CD14-positive monocyte (primary cell): ENCODE measurements around the gene FAM89A. TPM values are rescaled to one million over a fixed set of nuclear protein-coding genes. Genes with fewer than 3 reads are reported as not detected.

Experiments used
- DNase-seq, 3 donors: peaks; one replicate each; pipeline ENCODE4 v3.0.0-alpha.2; 2011 to 2022
- H2AFZ ChIP-seq: 2 replicates; pipeline ENCODE4 v1.6.0; 2012; ENCODE audit warnings: mild to moderate bottlenecking, low read depth, low read length, inconsistent platforms; ENCODE audit not compliant: insufficient read depth, poor library complexity, severe bottlenecking
- H3K27ac ChIP-seq, 2 donors: 1 replicate in 1 of 2; 2 replicates in 1 of 2; pipeline ENCODE4 v1.5.1; 2012 to 2013; ENCODE audit warnings: low read length in 2 of 2, control low read depth in 1 of 2, inconsistent platforms in 1 of 2, low read depth in 1 of 2, mild to moderate bottlenecking in 1 of 2
- H3K27me3 ChIP-seq, 2 donors: one replicate each; pipeline versions ENCODE4 v1.6.0 to v1.6.1; 2011 to 2013; ENCODE audit warnings: low read length in 2 of 2; ENCODE audit not compliant: control insufficient read depth in 2 of 2, insufficient read depth in 2 of 2
- H3K36me3 ChIP-seq, 2 donors: replicated peaks in 1 of 2; 1 replicate in 1 of 2; 2 replicates in 1 of 2; pipeline versions ENCODE4 v1.5.1 to v1.6.1; 2012 to 2013; ENCODE audit warnings: low read length in 2 of 2, control low read depth in 1 of 2, inconsistent platforms in 1 of 2, mild to moderate bottlenecking in 1 of 2; ENCODE audit not compliant: insufficient read depth in 2 of 2, control insufficient read depth in 1 of 2
- H3K4me1 ChIP-seq, 2 donors: 1 replicate in 1 of 2; 2 replicates in 1 of 2; pipeline versions ENCODE4 v1.5.1 to v1.6.1; 2012 to 2013; ENCODE audit warnings: low read length in 2 of 2, control low read depth in 1 of 2, inconsistent platforms in 1 of 2, mild to moderate bottlenecking in 1 of 2, moderate library complexity in 1 of 2; ENCODE audit not compliant: insufficient read depth in 2 of 2, control insufficient read depth in 1 of 2
- H3K4me2 ChIP-seq: replicated peaks from 2 replicates; pipeline ENCODE3; 2012; ENCODE audit warnings: low read length, moderate library complexity, mild to moderate bottlenecking; ENCODE audit not compliant: poor library complexity, severe bottlenecking; ENCODE audit errors: extremely low read depth
- H3K4me3 ChIP-seq, 3 experiments: fragments of 200-600 bp in 1 of 3; sonication (generic) in 1 of 3; replicated peaks in 1 of 3; 1 replicate in 2 of 3; 2 replicates in 1 of 3; pipeline ENCODE4 v1.5.1; 2011 to 2013; ENCODE audit warnings: low read length in 3 of 3, mild to moderate bottlenecking in 3 of 3, control low read depth in 2 of 3, low read depth in 2 of 3, inconsistent platforms in 1 of 3, moderate library complexity in 1 of 3
- H3K79me2 ChIP-seq: 2 replicates; pipeline ENCODE4 v1.6.0; 2012; ENCODE audit warnings: mild to moderate bottlenecking, control low read depth, inconsistent platforms, low read length, moderate library complexity; ENCODE audit not compliant: insufficient read depth
- H3K9ac ChIP-seq: 2 replicates; pipeline ENCODE4 v1.6.0; 2017; ENCODE audit warnings: low read length, mild to moderate bottlenecking; ENCODE audit not compliant: insufficient read depth, poor library complexity, severe bottlenecking
- H3K9me3 ChIP-seq, 2 donors: replicated peaks in 1 of 2; 1 replicate in 1 of 2; 2 replicates in 1 of 2; pipeline versions ENCODE4 v1.5.1 to v1.6.1; 2012 to 2013; ENCODE audit warnings: low read length in 2 of 2, control low read depth in 1 of 2; ENCODE audit not compliant: control insufficient read depth in 1 of 2, insufficient read depth in 1 of 2
- H4K20me1 ChIP-seq: 2 replicates; pipeline ENCODE4 v1.6.0; 2012; ENCODE audit warnings: mild to moderate bottlenecking, low read length, control low read depth, moderate library complexity; ENCODE audit not compliant: insufficient read depth
- H3K27ac Mint-ChIP-seq, 7 donors: one replicate each; pipeline ENCODE4 v1.8.0; 2020; ENCODE audit warnings: mild to moderate bottlenecking in 7 of 7, mixed read lengths in 7 of 7, moderate library complexity in 6 of 7, inconsistent platforms in 2 of 7
- H3K27me3 Mint-ChIP-seq, 3 donors: one replicate each; pipeline ENCODE4 v1.8.0; 2021 to 2022; ENCODE audit warnings: low read depth in 3 of 3, mild to moderate bottlenecking in 3 of 3, mixed read lengths in 3 of 3, moderate library complexity in 3 of 3, inconsistent platforms in 1 of 3
- H3K36me3 Mint-ChIP-seq, 2 donors: one replicate each; pipeline ENCODE4 v1.8.0; 2020; ENCODE audit warnings: mixed read lengths in 2 of 2, inconsistent platforms in 1 of 2, mild to moderate bottlenecking in 1 of 2
- H3K4me1 Mint-ChIP-seq: one replicate; pipeline ENCODE4 v1.8.0; 2020; ENCODE audit warnings: mild to moderate bottlenecking, mixed read lengths
- H3K4me3 Mint-ChIP-seq, 2 donors: one replicate each; pipeline ENCODE4 v1.8.0; 2020; ENCODE audit warnings: mild to moderate bottlenecking in 2 of 2, mixed read lengths in 2 of 2, moderate library complexity in 1 of 2
- H3K9me3 Mint-ChIP-seq, 7 donors: one replicate each; pipeline ENCODE4 v1.8.0; 2020 to 2022; ENCODE audit warnings: mixed read lengths in 7 of 7, mild to moderate bottlenecking in 6 of 7, moderate library complexity in 6 of 7, inconsistent platforms in 2 of 7
- CTCF ChIP-seq: fragments of 200-600 bp; IDR thresholded peaks from one replicate; pipeline ENCODE4 v1.8.0; 2022; ENCODE audit warnings: antibody characterized with exemption, mild to moderate bottlenecking
- WGBS: methylation state at CpG from one replicate; pipeline ENCODE4 v1.1.5; 2013; ENCODE audit warnings: missing lambda C conversion rate; ENCODE audit not compliant: insufficient coverage; 5-methylcytosine and 5-hydroxymethylcytosine counted together
- intact Hi-C, 2 donors: fragments of 100-400 bp; cut with micrococcal nuclease; formaldehyde crosslinking; loops; one replicate each; pipeline versions ENCODE4 v1.15.0 to v1.15.1; 2023
- polyA plus RNA-seq, 3 donors: library from polyadenylated mRNA; depleted of rRNA in 1 of 3; unstranded in 2 of 3; stranded (reverse) in 1 of 3; fragments of 300-500 nt in 2 of 3; fragments of >200 nt in 1 of 3; fragmentation: Illumina TruSeq in 2 of 3; gene quantifications; 1 replicate in 2 of 3; 2 replicates in 1 of 3; pipeline ENCODE4 v1.2.3, GENCODE V29; 2012 to 2021

FAM89A gene
- polyA plus RNA-seq, 3 donors, result 2.0 to 11.7 (median 4.4) TPM

GRCh38 chr1:231069333-231069732, 29.3 kb upstream of the FAM89A start:
- H3K27me3 ChIP-seq, result no peaks in the 10 kb centered on the region
- no peak for TF ChIP-seq CTCF
- Mint-ChIP-seq H3K27me3 (peaks cover 4 to 10% (median 9%) of the 10 kb centered on the region in 3 donors), H3K9me3 (peaks cover 0 to 6% (median 4%) of the 10 kb centered on the region in 7 donors), H3K27ac (no peak overlapping the region), H3K36me3 (no peaks in the 10 kb centered on the region), H3K4me1 (peaks cover 4% of the 10 kb centered on the region), H3K4me3 (no peak overlapping the region)
- H3K4me1 ChIP-seq, result no peaks in the 10 kb centered on the region
- no peaks in the 10 kb centered on the region for H3K9me3 ChIP-seq
- no peak overlapping the region for H3K4me3 ChIP-seq
- H3K9ac ChIP-seq, result no peak overlapping the region
- no peak overlapping the region for H3K4me2 ChIP-seq
- no peak overlapping the region for H2AFZ ChIP-seq
- no peaks in the 10 kb centered on the region for H3K36me3 ChIP-seq
- intact Hi-C loops, result no loop called here
- no peak overlapping the region for H3K27ac ChIP-seq
- DNase-seq, result no peak
- WGBS, result 94% methylated on average over 6 of the region's 8 CpGs
- no peaks in the 10 kb centered on the region for H3K79me2 ChIP-seq
- no peaks in the 10 kb centered on the region for H4K20me1 ChIP-seq

- H3K4me1 Mint-ChIP-seq, result peaks cover 4% of the 10 kb centered on the region
- Histone ChIP-seq H2AFZ (no peak overlapping the region), H3K27ac (no peak overlapping the region), H3K4me1 (no peaks in the 10 kb centered on the region), H4K20me1 (no peaks in the 10 kb centered on the region), H3K4me2 (no peak overlapping the region), H3K4me3 (no peak overlapping the region), H3K79me2 (no peaks in the 10 kb centered on the region), H3K36me3 (no peaks in the 10 kb centered on the region), H3K9ac (no peak overlapping the region), H3K27me3 (no peaks in the 10 kb centered on the region), H3K9me3 (no peaks in the 10 kb centered on the region)
- H3K36me3 Mint-ChIP-seq, result no peaks in the 10 kb centered on the region
- no peak for TF ChIP-seq CTCF
- H3K4me3 Mint-ChIP-seq, result no peak overlapping the region
- no peak for DNase-seq
- peaks cover 4 to 12% (median 10%) of the 10 kb centered on the region in 3 donors for H3K27me3 Mint-ChIP-seq
- intact Hi-C loops, result no loop called here
- peak overlapping the region in 1 of 7 donors; percentile 19 for H3K27ac Mint-ChIP-seq
- H3K9me3 Mint-ChIP-seq, result peaks cover 0 to 6% (median 4%) of the 10 kb centered on the region in 7 donors
- 94% methylated on average over 2 of the region's 4 CpGs for WGBS
Measured at GRCh38 chr1:231068762-231069161, 28.7 kb upstream of the FAM89A start.
